Endodermal cell (in vitro differentiated cells): ENCODE results near the gene IQUB. TPM values are rescaled to one million over a fixed set of nuclear protein-coding genes. Genes with fewer than 3 reads are reported as not detected.

ENCODE experiments used
- DNase-seq: peaks from one replicate; pipeline ENCODE4 v3.0.0-alpha.2; 2017
- H3K27ac ChIP-seq: 2 replicates; pipeline ENCODE4 v1.5.1; 2013; ENCODE audit warnings: mild to moderate bottlenecking, low read depth, low read length, moderate library complexity
- H3K27me3 ChIP-seq: 2 replicates; pipeline ENCODE4 v1.6.1; 2013; ENCODE audit warnings: mild to moderate bottlenecking, low read length, moderate library complexity; ENCODE audit not compliant: insufficient read depth, control insufficient read depth, poor library complexity, severe bottlenecking
- H3K36me3 ChIP-seq: 2 replicates; pipeline ENCODE4 v1.7.0; 2013; ENCODE audit warnings: mild to moderate bottlenecking, low read length, moderate library complexity; ENCODE audit not compliant: control insufficient read depth, insufficient read depth
- H3K4me1 ChIP-seq: one replicate; pipeline ENCODE4 v1.7.0; 2013; ENCODE audit warnings: low read length; ENCODE audit not compliant: control insufficient read depth, insufficient read depth
- H3K4me3 ChIP-seq: 2 replicates; pipeline ENCODE4 v1.5.1; 2013; ENCODE audit warnings: mild to moderate bottlenecking, low read length, moderate library complexity
- H3K9ac ChIP-seq: 2 replicates; pipeline ENCODE4 v1.6.1; 2013; ENCODE audit warnings: mild to moderate bottlenecking, low read length, moderate library complexity; ENCODE audit not compliant: poor library complexity, severe bottlenecking; ENCODE audit errors: extremely low read depth
- H3K9me3 ChIP-seq: 2 replicates; pipeline ENCODE4 v1.6.1; 2013; ENCODE audit warnings: mild to moderate bottlenecking, low read length, moderate library complexity; ENCODE audit not compliant: control insufficient read depth
- H3K27ac Mint-ChIP-seq: 2 replicates; pipeline ENCODE4 v1.8.0; 2020; ENCODE audit warnings: mixed read lengths
- H3K27me3 Mint-ChIP-seq: 2 replicates; pipeline ENCODE4 v1.8.0; 2021; ENCODE audit warnings: mild to moderate bottlenecking, mixed read lengths; ENCODE audit not compliant: insufficient read depth
- H3K36me3 Mint-ChIP-seq: 2 replicates; pipeline ENCODE4 v1.8.0; 2020; ENCODE audit warnings: low read depth, mixed read lengths
- H3K4me1 Mint-ChIP-seq: 2 replicates; pipeline ENCODE4 v1.8.0; 2020; ENCODE audit warnings: mixed read lengths
- H3K4me3 Mint-ChIP-seq: 2 replicates; pipeline ENCODE4 v1.8.0; 2020; ENCODE audit warnings: mild to moderate bottlenecking, moderate library complexity, mixed read lengths
- H3K9me3 Mint-ChIP-seq: 2 replicates; pipeline ENCODE4 v1.8.0; 2020; ENCODE audit warnings: mild to moderate bottlenecking, mixed read lengths
- WGBS, 2 experiments: methylation state at CpG; one replicate each; pipeline versions ENCODE4 v1.1.5 to v1.1.7; 2013; ENCODE audit warnings: missing lambda C conversion rate in 2 of 2, mixed read lengths in 1 of 2; ENCODE audit not compliant: insufficient coverage in 1 of 2, insufficient read length in 1 of 2; 5-methylcytosine and 5-hydroxymethylcytosine counted together
- total RNA-seq, 2 donors: library from RNA; stranded (reverse); fragmentation: NEBNext Ultra II Directional in 1 of 2; extraction: Animal tissue kit (Norgen Biotek cat#: 25700) in 1 of 2; gene quantifications; 2 replicates in 1 of 2; 3 replicates in 1 of 2; pipeline ENCODE4 v1.2.1, GENCODE V29; 2021
- TF ChIP-seq, protein P1 (sequence below): fragments of 200-600 bp; sonication (generic); conservative IDR thresholded peaks from 2 replicates; pipeline ENCODE4 v1.5.0; 2021; ENCODE audit warnings: antibody characterized with exemption, mild to moderate bottlenecking

Gene IQUB
- total RNA-seq, 2 donors from 2014 or later, result 0.88 to 2.1 TPM

- no peaks in the 10 kb centered on the region for H3K36me3 Mint-ChIP-seq
- Histone ChIP-seq H3K27ac (no peak overlapping the region), H3K4me1 (no peaks in the 10 kb centered on the region), H3K27me3 (no peaks in the 10 kb centered on the region), H3K4me3 (no peak overlapping the region), H3K9me3 (no peaks in the 10 kb centered on the region), H3K9ac (no peak overlapping the region), H3K36me3 (no peaks in the 10 kb centered on the region)
- TF ChIP-seq, protein P1, sequence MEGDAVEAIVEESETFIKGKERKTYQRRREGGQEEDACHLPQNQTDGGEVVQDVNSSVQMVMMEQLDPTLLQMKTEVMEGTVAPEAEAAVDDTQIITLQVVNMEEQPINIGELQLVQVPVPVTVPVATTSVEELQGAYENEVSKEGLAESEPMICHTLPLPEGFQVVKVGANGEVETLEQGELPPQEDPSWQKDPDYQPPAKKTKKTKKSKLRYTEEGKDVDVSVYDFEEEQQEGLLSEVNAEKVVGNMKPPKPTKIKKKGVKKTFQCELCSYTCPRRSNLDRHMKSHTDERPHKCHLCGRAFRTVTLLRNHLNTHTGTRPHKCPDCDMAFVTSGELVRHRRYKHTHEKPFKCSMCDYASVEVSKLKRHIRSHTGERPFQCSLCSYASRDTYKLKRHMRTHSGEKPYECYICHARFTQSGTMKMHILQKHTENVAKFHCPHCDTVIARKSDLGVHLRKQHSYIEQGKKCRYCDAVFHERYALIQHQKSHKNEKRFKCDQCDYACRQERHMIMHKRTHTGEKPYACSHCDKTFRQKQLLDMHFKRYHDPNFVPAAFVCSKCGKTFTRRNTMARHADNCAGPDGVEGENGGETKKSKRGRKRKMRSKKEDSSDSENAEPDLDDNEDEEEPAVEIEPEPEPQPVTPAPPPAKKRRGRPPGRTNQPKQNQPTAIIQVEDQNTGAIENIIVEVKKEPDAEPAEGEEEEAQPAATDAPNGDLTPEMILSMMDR, result no peak
- WGBS, 2 experiments, result 66% methylated on average over 2 of the region's 3 CpGs; no CpG with 5 or more reads in 1 of the 2 experiments
- no peak overlapping the region for H3K27ac Mint-ChIP-seq
- no peaks in the 10 kb centered on the region for H3K27me3 Mint-ChIP-seq
- no peak for DNase-seq
- H3K4me1 Mint-ChIP-seq, result peaks cover 11% of the 10 kb centered on the region
- H3K4me3 Mint-ChIP-seq, result no peak overlapping the region
- no peaks in the 10 kb centered on the region for H3K9me3 Mint-ChIP-seq
Measured at GRCh38 chr7:123573341-123573740, 38.9 kb upstream of the IQUB start.

DNA sequence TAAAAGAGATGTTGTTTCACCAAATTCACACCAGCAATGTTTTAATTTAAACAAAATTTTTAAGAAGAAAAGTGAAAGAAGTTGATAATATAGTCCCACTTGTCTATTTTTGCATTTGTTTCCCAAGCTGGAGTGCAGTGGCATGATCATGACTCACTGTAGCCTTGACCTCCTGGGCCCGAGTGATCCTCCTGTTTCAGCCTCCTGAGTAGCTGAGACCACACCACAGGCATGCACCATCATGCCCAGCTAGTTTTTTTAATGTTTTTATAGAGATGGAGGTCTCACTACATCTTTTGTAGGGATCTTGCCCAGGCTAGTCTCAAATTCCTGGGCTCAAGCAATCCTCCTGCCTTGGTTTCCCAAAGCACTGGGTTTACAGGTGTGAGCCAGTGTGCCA lies 37.3 kb upstream of the IQUB start:
- DNase-seq, result no peak
- Histone ChIP-seq H3K9ac (no peak overlapping the region), H3K4me1 (no peaks in the 10 kb centered on the region), H3K27ac (no peak overlapping the region), H3K27me3 (no peaks in the 10 kb centered on the region), H3K4me3 (no peak overlapping the region), H3K9me3 (no peaks in the 10 kb centered on the region), H3K36me3 (no peaks in the 10 kb centered on the region)
- H3K27me3 Mint-ChIP-seq, result no peaks in the 10 kb centered on the region
- H3K4me3 Mint-ChIP-seq, result no peak overlapping the region
- TF ChIP-seq, protein P1, result no peak
- no peaks in the 10 kb centered on the region for H3K36me3 Mint-ChIP-seq
- no peaks in the 10 kb centered on the region for H3K9me3 Mint-ChIP-seq
- H3K4me1 Mint-ChIP-seq, result peaks cover 11% of the 10 kb centered on the region
- no peak overlapping the region for H3K27ac Mint-ChIP-seq
- 100% methylated on average over 1 of the region's 1 CpG; no CpG with 5 or more reads in 1 of the 2 experiments for WGBS, 2 experiments

DNA sequence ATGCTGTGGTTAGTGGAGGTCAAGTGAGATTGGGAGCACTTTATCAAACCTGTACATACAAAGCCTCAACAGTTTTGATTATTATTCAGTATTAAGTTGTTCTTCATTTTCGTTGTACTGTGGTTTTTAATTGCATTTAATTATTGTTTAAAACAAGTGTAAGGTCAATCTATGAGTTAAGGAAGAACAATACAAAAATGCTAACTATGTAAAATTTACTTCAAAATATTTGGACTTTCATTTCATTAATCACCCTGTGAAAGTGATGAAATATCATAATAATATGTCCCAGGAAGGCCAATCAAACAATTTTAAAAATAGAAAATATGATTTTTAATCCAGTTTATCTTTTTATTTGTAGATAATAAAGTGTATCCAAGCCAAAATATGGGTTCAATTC lies 36.8 kb upstream of the IQUB start:
- Histone ChIP-seq H3K27me3 (no peaks in the 10 kb centered on the region), H3K4me3 (no peak overlapping the region), H3K27ac (no peak overlapping the region), H3K36me3 (no peaks in the 10 kb centered on the region), H3K4me1 (no peaks in the 10 kb centered on the region), H3K9me3 (no peaks in the 10 kb centered on the region), H3K9ac (no peak overlapping the region)
- Mint-ChIP-seq H3K9me3 (no peaks in the 10 kb centered on the region), H3K4me3 (no peak overlapping the region), H3K27me3 (no peaks in the 10 kb centered on the region), H3K4me1 (peaks cover 11% of the 10 kb centered on the region), H3K36me3 (no peaks in the 10 kb centered on the region), H3K27ac (no peak overlapping the region)
- TF ChIP-seq, protein P1, result no peak
- no peak for DNase-seq
- 71% methylated on average over 1 of the region's 1 CpG; no CpG with 5 or more reads in 1 of the 2 experiments for WGBS, 2 experiments
